B cell (primary cell): Measurements from ENCODE around the gene PPTC7. TPM values are rescaled to one million over a fixed set of nuclear protein-coding genes. Genes with fewer than 3 reads are reported as not detected.

Experiments
- ATAC-seq: fragments of 200-7000 bp; cut with Tn5 transposase; one replicate; pipeline ENCODE4 v1.10.0; 2021; ENCODE audit warnings: low read depth, mild to moderate bottlenecking, moderate number of reproducible peaks, moderate library complexity
- CTCF ChIA-PET: fragments of 350-600 bp; sonication (Branson Sonifier 250); formaldehyde crosslinking; loops from one replicate; lab custom pipeline; 2021; ENCODE audit warnings: antibody characterized with exemption, inconsistent platforms; lab: Charles Lee
- POLR2A ChIA-PET: fragments of 350-600 bp; sonication (Branson Sonifier 250); formaldehyde crosslinking; loops from one replicate; lab custom pipeline; 2021; ENCODE audit warnings: antibody characterized with exemption; lab: Charles Lee
- DNase-seq: peaks from one replicate; pipeline ENCODE4 v3.0.0; 2013
- H2AFZ ChIP-seq: 2 replicates; pipeline ENCODE4 v1.6.1; 2012; ENCODE audit warnings: mild to moderate bottlenecking, low read depth, low read length; ENCODE audit not compliant: insufficient read depth, poor library complexity, severe bottlenecking
- H3K27ac ChIP-seq, 2 donors: 1 replicate in 1 of 2; 2 replicates in 1 of 2; pipeline ENCODE4 v1.5.1; 2012 to 2013; ENCODE audit warnings: low read length in 2 of 2, mild to moderate bottlenecking in 2 of 2, moderate library complexity in 1 of 2
- H3K27me3 ChIP-seq, 4 experiments: fragments of 200-600 bp in 1 of 4; sonication (generic) in 1 of 4; replicated peaks in 1 of 4; 1 replicate in 2 of 4; 2 replicates in 2 of 4; pipeline versions ENCODE4 v1.6.1 to v1.7.0; 2013 to 2016; ENCODE audit warnings: low read length in 3 of 4, mild to moderate bottlenecking in 2 of 4, mixed read lengths in 1 of 4, moderate library complexity in 1 of 4; ENCODE audit not compliant: insufficient read depth in 4 of 4, control insufficient read depth in 3 of 4; ENCODE audit errors: control extremely low read depth in 1 of 4
- H3K36me3 ChIP-seq, 2 experiments: replicated peaks in 1 of 2; 1 replicate in 1 of 2; 2 replicates in 1 of 2; pipeline versions ENCODE4 v1.6.1 to v1.7.1; 2013; ENCODE audit warnings: low read length in 1 of 2; ENCODE audit not compliant: insufficient read depth in 2 of 2, control insufficient read depth in 1 of 2; ENCODE audit errors: control extremely low read depth in 1 of 2, extremely low read depth in 1 of 2
- H3K4me1 ChIP-seq, 2 donors: fragments of 200-600 bp in 1 of 2; sonication (generic) in 1 of 2; 1 replicate in 1 of 2; 2 replicates in 1 of 2; pipeline versions ENCODE4 v1.5.1 to v1.6.1; 2013 to 2017; ENCODE audit warnings: low read length in 2 of 2; ENCODE audit not compliant: control insufficient read depth in 2 of 2, insufficient read depth in 2 of 2
- H3K4me2 ChIP-seq: replicated peaks from 2 replicates; pipeline ENCODE3; 2012; ENCODE audit warnings: mild to moderate bottlenecking, low read depth, low read length; ENCODE audit not compliant: poor library complexity, severe bottlenecking
- H3K4me3 ChIP-seq, 5 experiments: fragments of 200-600 bp in 1 of 5; sonication (generic) in 1 of 5; 1 replicate in 3 of 5; 2 replicates in 2 of 5; pipeline versions ENCODE4 v1.5.1 to v1.7.0; 2011 to 2016; ENCODE audit warnings: low read length in 4 of 5, mild to moderate bottlenecking in 4 of 5, low read depth in 2 of 5, control low read depth in 1 of 5, moderate library complexity in 1 of 5; ENCODE audit not compliant: insufficient read depth in 1 of 5; ENCODE audit errors: control extremely low read depth in 1 of 5, extremely low read depth in 1 of 5
- H3K79me2 ChIP-seq: fragments of 200-600 bp; sonication (generic); one replicate; pipeline ENCODE4 v1.6.0; 2016; ENCODE audit warnings: low read length; ENCODE audit not compliant: control insufficient read depth, insufficient read depth
- H3K9ac ChIP-seq: fragments of 200-600 bp; sonication (generic); 2 replicates; pipeline ENCODE4 v1.6.1; 2017; ENCODE audit warnings: mild to moderate bottlenecking, low read length, moderate library complexity
- H3K9me3 ChIP-seq, 3 donors: one replicate each; pipeline versions ENCODE4 v1.6.1 to v1.7.1; 2013; ENCODE audit warnings: low read length in 2 of 3; ENCODE audit not compliant: control insufficient read depth in 2 of 3, insufficient read depth in 1 of 3; ENCODE audit errors: control extremely low read depth in 1 of 3
- H4K20me1 ChIP-seq: 2 replicates; pipeline ENCODE4 v1.6.0; 2012; ENCODE audit warnings: mild to moderate bottlenecking, low read length; ENCODE audit not compliant: insufficient read depth, control insufficient read depth, poor library complexity, severe bottlenecking
- H3K27ac Mint-ChIP-seq: one replicate; pipeline ENCODE4 v1.8.0; 2021; ENCODE audit warnings: mixed read lengths
- H3K27me3 Mint-ChIP-seq: one replicate; pipeline ENCODE4 v1.8.0; 2021; ENCODE audit warnings: mixed read lengths
- H3K4me1 Mint-ChIP-seq: one replicate; pipeline ENCODE4 v1.8.0; 2021; ENCODE audit warnings: mixed read lengths
- H3K4me3 Mint-ChIP-seq: one replicate; pipeline ENCODE4 v1.8.0; 2021; ENCODE audit warnings: mixed read lengths
- H3K9me3 Mint-ChIP-seq: one replicate; pipeline ENCODE4 v1.8.0; 2022; ENCODE audit warnings: mixed read lengths; ENCODE audit not compliant: insufficient read depth
- CTCF ChIP-seq: fragments of 200-600 bp; IDR thresholded peaks from one replicate; pipeline ENCODE4 v1.8.0; 2022; ENCODE audit warnings: antibody characterized with exemption, mild to moderate bottlenecking
- EZH2 ChIP-seq: IDR thresholded peaks from 2 replicates; pipeline ENCODE4 v1.6.1; 2012; ENCODE audit warnings: borderline replicate concordance, low read depth, mild to moderate bottlenecking, moderate library complexity, low read length; ENCODE audit not compliant: insufficient read depth, poor library complexity, severe bottlenecking
- WGBS: methylation state at CpG from one replicate; pipeline ENCODE4 v1.1.5; 2013; ENCODE audit warnings: missing lambda C conversion rate; ENCODE audit not compliant: insufficient coverage; 5-methylcytosine and 5-hydroxymethylcytosine counted together
- intact Hi-C: fragments of 100-400 bp; cut with micrococcal nuclease; formaldehyde crosslinking; loops from one replicate; pipeline ENCODE4 v1.10.0; 2022
- polyA plus RNA-seq: library from polyadenylated mRNA; depleted of rRNA; stranded (reverse); fragments of >200 nt; gene quantifications from 2 replicates; pipeline ENCODE4 v1.2.3, GENCODE V29; 2012
- total RNA-seq, 2 donors: library from RNA; stranded (reverse); fragments of 120-200 nt in 1 of 2; gene quantifications; 1 replicate in 1 of 2; 2 replicates in 1 of 2; pipeline versions ENCODE4 v1.2.3 to v1.2.4, GENCODE V29; 2013 to 2022

Gene PPTC7
- total and polyA plus RNA-seq, 2 donors (not counting 1 experiment from before 2014, with no cell fraction given): 20.7 to 44.9 TPM

GRCh38 chr12:110622582-110622981 is 39.5 kb upstream of the PPTC7 start:
- no peaks in the 10 kb centered on the region for H3K27me3 Mint-ChIP-seq
- H3K9me3 Mint-ChIP-seq: no peaks in the 10 kb centered on the region
- Histone ChIP-seq H4K20me1 (no peaks in the 10 kb centered on the region), H3K4me2 (no peak overlapping the region), H3K79me2 (peaks cover 54% of the 10 kb centered on the region), H3K27me3 (no peaks in the 10 kb centered on the region), H3K27ac (peak overlapping the region; percentile 13 to 42), H3K9ac (no peak overlapping the region), H3K4me3 (no peak overlapping the region), H3K36me3 (no peaks in the 10 kb centered on the region), H2AFZ (no peak overlapping the region), H3K4me1 (peaks cover 73 to 87% of the 10 kb centered on the region in 2 donors), H3K9me3 (no peaks in the 10 kb centered on the region)
- H3K4me3 Mint-ChIP-seq: no peak overlapping the region
- intact Hi-C loops: no loop called here
- 100% methylated on average over 1 of the region's 3 CpGs for WGBS
- ATAC-seq: no peak
- peaks cover 66% of the 10 kb centered on the region for H3K4me1 Mint-ChIP-seq
- ChIA-PET POLR2A (interaction anchor here (0.6 to 0.7 kb wide), 2 partner anchors 15 to 1910 kb away, joined by 5 to 7 read pairs; no protein-coding TSS in a partner anchor), CTCF (interaction anchor here (0.8 to 6.5 kb wide), 6 partner anchors 21 to 118 kb away, joined by 3 to 64 read pairs (median 26); no protein-coding TSS in a partner anchor)
- no peak for TF ChIP-seq CTCF
- TF ChIP-seq EZH2: no peak
- DNase-seq: no peak
- peak overlapping the region; percentile 80 for H3K27ac Mint-ChIP-seq

GRCh38 chr12:110619534-110619953 is 36.4 kb upstream of the PPTC7 start:
- H2AFZ ChIP-seq: peak overlapping the region; percentile 14
- no peaks in the 10 kb centered on the region for H3K27me3 Mint-ChIP-seq
- H3K4me2 ChIP-seq: peak overlapping the region; percentile 76
- peak; percentile 75 for ATAC-seq
- ChIA-PET POLR2A (interaction anchor here (0.6 to 2.0 kb wide), 8 partner anchors 10 to 784 kb away, joined by 3 to 9 read pairs (median 4); partner anchors contain the start of gene ARPC3), CTCF (interaction anchor here (0.6 to 6.5 kb wide), 35 partner anchors 10 to 210 kb away, joined by 3 to 64 read pairs (median 8); partner anchors contain the start of genes ARPC3 and HVCN1)
- peaks cover 60 to 81% of the 10 kb centered on the region in 2 donors for H3K4me1 ChIP-seq
- 44% methylated on average over 3 of the region's 4 CpGs for WGBS
- peaks cover 65% of the 10 kb centered on the region for H3K4me1 Mint-ChIP-seq
- H3K79me2 ChIP-seq: peaks cover 71% of the 10 kb centered on the region
- TF ChIP-seq CTCF (peak; percentile 62), EZH2 (no peak)
- H3K4me3 Mint-ChIP-seq: peak overlapping the region; percentile 89
- H4K20me1 ChIP-seq: no peaks in the 10 kb centered on the region
- intact Hi-C loops: loop anchor here (1.0 to 2.0 kb wide), 6 partner anchors 8 to 269 kb away; no protein-coding TSS in a partner anchor
- no peaks in the 10 kb centered on the region for H3K27me3 ChIP-seq
- peak overlapping the region; percentile 57 for H3K9ac ChIP-seq
- no peaks in the 10 kb centered on the region for H3K9me3 Mint-ChIP-seq
- peak overlapping the region in 4 of 5 experiments; percentile 30 to 55 (median 44) for H3K4me3 ChIP-seq
- H3K36me3 ChIP-seq: peaks cover 0 to 3% of the 10 kb centered on the region in 2 experiments
- peak overlapping the region; percentile 96 for H3K27ac Mint-ChIP-seq
- no peaks in the 10 kb centered on the region for H3K9me3 ChIP-seq
- peak overlapping the region; percentile 63 to 76 for H3K27ac ChIP-seq
- DNase-seq: peak; percentile 76
